Measurements from ENCODE around the gene ELL.
A peak's percentile ranks its signal among the peaks of the same experiment; 100 is the strongest.

ELL gene

DNA sequence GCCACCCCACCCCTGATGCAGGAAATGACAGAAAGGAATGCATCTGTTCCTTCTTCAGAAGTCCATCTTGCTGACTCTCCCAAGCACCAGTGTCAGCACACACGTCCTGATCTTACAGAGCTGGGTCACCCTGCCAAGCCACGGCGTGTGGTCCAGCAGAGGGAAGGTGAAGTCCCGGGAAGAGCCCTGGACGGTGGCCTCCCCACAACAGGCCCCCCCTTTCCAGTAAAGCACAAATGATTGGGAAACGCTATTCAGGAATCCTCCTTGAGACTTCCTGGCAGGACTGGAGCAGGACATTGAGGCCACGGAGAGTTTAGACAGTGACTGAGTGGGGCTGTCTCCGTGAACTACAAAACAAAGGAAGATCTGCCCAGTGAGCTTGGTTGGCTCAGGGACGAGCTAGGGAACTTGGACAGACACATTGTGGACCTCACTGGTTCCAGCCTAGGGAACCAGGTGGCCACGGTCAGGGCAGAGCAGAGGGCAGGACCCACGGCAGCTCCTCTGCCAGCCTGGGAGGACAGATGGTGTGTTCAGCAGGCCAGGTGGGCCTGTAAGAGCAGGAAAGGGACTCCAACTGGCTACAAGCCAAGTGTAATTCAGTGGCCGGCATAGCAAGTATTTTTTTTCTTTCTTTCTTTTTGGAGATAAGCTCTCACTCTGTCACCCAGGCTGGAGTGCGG is 41.7 kb downstream of the ELL start:
- Histone ChIP-seq H3K4me3 (ENCODE audit: low read depth, low read length) (no peak overlapping the region), H3K9ac (ENCODE audit: low read depth, low read length) (no peak overlapping the region), H3K4me1 (ENCODE audit: control insufficient read depth, insufficient read depth, low read length) (no peaks in the 10 kb centered on the region), H3K36me3 (ENCODE audit: control insufficient read depth, insufficient read depth, low read length) (peaks cover 6% of the 10 kb centered on the region), H3K9me3 (ENCODE audit: control insufficient read depth, insufficient read depth, low read length) (no peaks in the 10 kb centered on the region), H3K27me3 (ENCODE audit: control insufficient read depth, insufficient read depth, low read length) (no peaks in the 10 kb centered on the region)

DNA sequence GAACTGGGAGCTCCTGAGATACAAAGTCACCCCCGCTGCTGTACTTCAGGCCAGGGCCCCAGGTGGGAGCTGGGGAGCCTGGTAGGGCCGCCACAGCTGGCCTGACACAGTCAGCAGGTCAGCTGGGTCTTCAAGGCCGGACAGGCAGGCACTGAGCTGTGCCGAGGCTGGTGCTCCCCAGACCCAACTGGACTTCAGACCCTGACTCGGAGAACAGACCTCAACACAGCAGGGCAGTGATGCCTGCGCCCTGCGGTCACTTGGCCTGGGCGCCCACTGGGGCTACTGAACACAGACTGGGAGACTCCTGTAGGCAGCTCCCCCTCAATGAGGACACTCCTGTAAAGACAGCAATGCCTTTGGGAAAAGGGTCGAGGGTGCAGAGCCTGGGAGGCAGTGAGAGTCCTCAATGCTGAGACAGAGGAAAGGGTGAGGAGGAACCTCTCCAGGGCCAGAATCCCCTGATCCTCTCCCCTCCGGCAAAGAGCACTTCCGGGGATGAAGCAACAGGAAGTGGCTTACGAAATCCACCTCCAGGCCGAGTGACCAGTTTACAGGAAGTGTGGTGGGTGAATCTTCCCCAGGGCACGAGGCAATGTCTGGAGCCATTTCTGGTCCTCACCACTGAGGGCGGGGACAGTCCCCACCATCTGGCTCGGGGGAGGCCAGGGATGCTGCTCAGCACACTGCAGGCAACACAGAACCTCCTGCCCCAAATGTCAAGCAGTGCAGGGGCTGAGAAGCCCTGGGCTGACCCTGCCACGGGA is 43.1 kb downstream of the ELL start:
- Histone ChIP-seq H3K9me3 (ENCODE audit: control insufficient read depth, insufficient read depth, low read length) (no peaks in the 10 kb centered on the region), H3K27me3 (ENCODE audit: control insufficient read depth, insufficient read depth, low read length) (no peaks in the 10 kb centered on the region), H3K36me3 (ENCODE audit: control insufficient read depth, insufficient read depth, low read length) (peaks cover 6% of the 10 kb centered on the region), H3K4me3 (ENCODE audit: low read depth, low read length) (no peak overlapping the region), H3K9ac (ENCODE audit: low read depth, low read length) (peak overlapping the region; percentile 12), H3K4me1 (ENCODE audit: control insufficient read depth, insufficient read depth, low read length) (no peaks in the 10 kb centered on the region)

DNA sequence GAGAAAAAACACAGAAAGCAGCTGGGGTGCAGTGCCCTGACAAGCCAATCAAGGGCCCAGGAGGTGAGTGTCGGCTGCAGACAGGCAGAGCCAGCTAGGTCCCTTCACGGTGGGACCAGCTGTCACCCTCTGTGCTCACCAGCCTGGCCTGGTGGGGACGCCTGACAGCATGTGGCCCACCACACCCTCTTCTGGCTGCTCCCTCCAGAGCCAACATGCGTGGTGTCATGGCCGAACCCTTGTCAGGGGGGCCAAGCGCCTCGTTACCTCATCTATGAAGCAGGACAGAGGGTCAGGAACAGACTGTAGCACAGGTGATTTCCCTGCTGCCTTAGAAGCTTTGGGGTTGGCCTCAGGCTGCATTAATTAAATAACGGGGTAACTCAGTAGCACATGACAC is 43.9 kb downstream of the ELL start:
- Histone ChIP-seq H3K27me3 (ENCODE audit: control insufficient read depth, insufficient read depth, low read length) (no peaks in the 10 kb centered on the region), H3K4me1 (ENCODE audit: control insufficient read depth, insufficient read depth, low read length) (no peaks in the 10 kb centered on the region), H3K36me3 (ENCODE audit: control insufficient read depth, insufficient read depth, low read length) (peaks cover 6% of the 10 kb centered on the region), H3K9ac (ENCODE audit: low read depth, low read length) (no peak overlapping the region), H3K9me3 (ENCODE audit: control insufficient read depth, insufficient read depth, low read length) (no peaks in the 10 kb centered on the region), H3K4me3 (ENCODE audit: low read depth, low read length) (no peak overlapping the region)

DNA sequence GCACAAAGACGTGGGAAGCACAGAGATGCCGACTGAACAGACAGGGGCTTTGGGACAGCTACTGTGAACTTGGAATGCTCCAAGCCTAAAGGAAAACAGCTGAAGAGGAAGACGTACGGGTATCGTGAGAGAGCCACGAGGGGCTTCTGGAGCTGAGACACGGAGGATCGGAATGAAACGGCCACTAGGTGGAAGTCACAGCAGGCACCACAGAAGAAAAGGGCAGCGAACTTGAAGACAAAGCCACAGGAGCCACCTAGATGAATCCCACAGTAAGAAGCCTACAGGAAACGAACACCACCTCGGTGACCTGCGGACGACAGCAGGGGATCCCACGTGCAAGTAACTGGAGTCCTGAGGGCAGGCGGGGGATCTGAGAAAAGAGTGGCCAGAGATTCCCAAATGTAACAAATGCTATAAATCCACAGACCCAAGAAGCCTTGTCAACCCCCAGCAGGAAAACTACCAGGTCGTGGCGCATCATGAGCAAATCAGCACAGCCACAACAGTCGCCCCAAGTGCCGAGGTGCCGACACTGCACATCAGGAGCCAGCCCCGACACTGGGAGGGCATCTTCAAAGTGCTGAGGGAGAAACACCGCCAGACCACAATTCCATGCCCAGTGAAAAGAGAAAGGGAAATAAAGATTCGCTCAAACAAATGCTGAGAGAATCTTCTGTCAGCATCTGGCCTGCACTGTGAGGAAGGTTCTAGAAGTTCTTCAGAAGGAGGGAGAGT is 44.7 kb downstream of the ELL start:
- Histone ChIP-seq H3K9me3 (ENCODE audit: control insufficient read depth, insufficient read depth, low read length) (no peaks in the 10 kb centered on the region), H3K4me3 (ENCODE audit: low read depth, low read length) (no peak overlapping the region), H3K4me1 (ENCODE audit: control insufficient read depth, insufficient read depth, low read length) (no peaks in the 10 kb centered on the region), H3K36me3 (ENCODE audit: control insufficient read depth, insufficient read depth, low read length) (peaks cover 6% of the 10 kb centered on the region), H3K27me3 (ENCODE audit: control insufficient read depth, insufficient read depth, low read length) (no peaks in the 10 kb centered on the region), H3K9ac (ENCODE audit: low read depth, low read length) (no peak overlapping the region)

DNA sequence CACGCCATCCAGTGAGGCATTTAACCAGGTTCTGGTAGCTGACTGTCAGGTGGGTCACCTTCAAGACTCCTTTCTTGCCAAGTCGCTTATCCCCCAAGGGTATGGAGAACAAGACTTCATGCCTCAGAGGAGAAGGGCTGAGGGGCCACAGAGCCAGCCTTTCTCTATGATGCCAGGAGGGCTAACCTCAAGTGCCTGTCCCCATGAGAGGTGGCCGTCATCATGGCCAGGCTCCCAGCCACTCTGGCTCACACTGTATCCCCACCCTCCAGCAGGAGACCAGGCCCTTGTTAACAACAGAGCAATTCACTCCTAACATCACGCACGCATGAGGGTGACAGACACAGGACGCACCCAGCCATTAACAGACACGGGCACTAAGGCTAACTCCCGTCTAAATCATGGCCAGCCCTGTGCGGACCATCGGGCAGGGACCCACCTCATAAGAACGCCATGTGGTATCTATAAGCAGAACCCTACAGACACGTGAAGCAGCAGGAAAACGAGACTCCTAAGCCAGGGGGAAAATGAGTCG is 45.3 kb downstream of the ELL start:
- Histone ChIP-seq H3K4me3 (ENCODE audit: low read depth, low read length) (no peak overlapping the region), H3K27me3 (ENCODE audit: control insufficient read depth, insufficient read depth, low read length) (no peaks in the 10 kb centered on the region), H3K9me3 (ENCODE audit: control insufficient read depth, insufficient read depth, low read length) (no peaks in the 10 kb centered on the region), H3K4me1 (ENCODE audit: control insufficient read depth, insufficient read depth, low read length) (no peaks in the 10 kb centered on the region), H3K9ac (ENCODE audit: low read depth, low read length) (no peak overlapping the region), H3K36me3 (ENCODE audit: control insufficient read depth, insufficient read depth, low read length) (peaks cover 6% of the 10 kb centered on the region)

DNA sequence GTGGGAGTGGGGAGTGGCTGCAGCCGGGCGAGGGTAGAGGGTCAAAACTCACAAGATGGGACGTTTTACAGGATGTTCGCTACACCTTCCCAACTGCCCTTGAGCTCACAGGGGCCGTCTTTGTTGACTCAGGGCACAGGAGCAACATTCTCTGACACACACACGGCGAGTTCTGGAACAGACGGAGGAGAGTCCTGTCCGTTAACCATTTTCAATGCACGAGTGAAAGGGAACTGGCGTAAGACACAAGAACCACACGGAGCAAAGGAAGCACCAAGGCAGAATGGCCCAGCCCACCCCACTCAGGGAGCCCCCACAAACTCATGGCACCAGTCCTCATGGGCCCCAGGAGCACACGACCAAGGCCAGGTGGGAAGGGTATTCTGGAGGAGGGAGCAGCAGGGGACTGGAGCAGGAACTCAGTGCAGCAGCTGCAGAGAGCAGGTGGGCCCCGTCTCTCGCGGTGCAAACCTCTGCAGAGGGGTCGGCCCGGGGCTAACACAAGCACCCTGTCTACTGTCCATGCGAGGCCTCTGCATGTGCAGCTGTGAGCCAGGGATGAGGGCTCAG is 46.0 kb downstream of the ELL start:
- H3K4me3 ChIP-seq (ENCODE audit: low read depth, low read length), result no peak overlapping the region
- no peaks in the 10 kb centered on the region for H3K4me1 ChIP-seq (ENCODE audit: control insufficient read depth, insufficient read depth, low read length)
- H3K9ac ChIP-seq (ENCODE audit: low read depth, low read length), result no peak overlapping the region

DNA sequence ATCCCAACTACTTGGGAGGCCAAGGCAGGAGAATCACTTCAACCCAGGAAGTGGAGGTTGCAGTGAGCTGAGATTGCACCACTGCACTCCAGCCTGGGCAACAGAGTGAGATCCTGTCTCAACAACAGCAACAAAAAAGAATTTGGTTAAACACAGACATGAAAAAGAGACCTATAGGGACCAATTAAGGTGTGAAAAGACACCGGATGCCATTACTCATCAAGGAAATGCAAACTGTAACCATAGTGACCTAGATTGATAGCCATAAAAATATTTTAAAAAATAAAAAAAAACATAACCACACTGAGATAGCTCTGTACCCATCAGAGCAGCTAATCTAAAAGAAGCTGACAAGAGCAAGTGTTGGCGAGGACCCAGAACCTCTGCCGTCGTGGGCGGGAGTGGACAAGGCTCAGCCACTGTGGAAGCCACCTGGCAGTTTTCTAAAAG is 46.8 kb downstream of the ELL start:
- H3K4me1 ChIP-seq (ENCODE audit: control insufficient read depth, insufficient read depth, low read length), result no peaks in the 10 kb centered on the region
- no peaks in the 10 kb centered on the region for H3K27me3 ChIP-seq (ENCODE audit: control insufficient read depth, insufficient read depth, low read length)

More for the DNA sequence above, 46.0 kb downstream of the ELL start:
- H3K27me3 ChIP-seq (ENCODE audit: control insufficient read depth, insufficient read depth, low read length), result no peaks in the 10 kb centered on the region
- peaks cover 3% of the 10 kb centered on the region for H3K36me3 ChIP-seq (ENCODE audit: control insufficient read depth, insufficient read depth, low read length)
- no peaks in the 10 kb centered on the region for H3K9me3 ChIP-seq (ENCODE audit: control insufficient read depth, insufficient read depth, low read length)

DNA sequence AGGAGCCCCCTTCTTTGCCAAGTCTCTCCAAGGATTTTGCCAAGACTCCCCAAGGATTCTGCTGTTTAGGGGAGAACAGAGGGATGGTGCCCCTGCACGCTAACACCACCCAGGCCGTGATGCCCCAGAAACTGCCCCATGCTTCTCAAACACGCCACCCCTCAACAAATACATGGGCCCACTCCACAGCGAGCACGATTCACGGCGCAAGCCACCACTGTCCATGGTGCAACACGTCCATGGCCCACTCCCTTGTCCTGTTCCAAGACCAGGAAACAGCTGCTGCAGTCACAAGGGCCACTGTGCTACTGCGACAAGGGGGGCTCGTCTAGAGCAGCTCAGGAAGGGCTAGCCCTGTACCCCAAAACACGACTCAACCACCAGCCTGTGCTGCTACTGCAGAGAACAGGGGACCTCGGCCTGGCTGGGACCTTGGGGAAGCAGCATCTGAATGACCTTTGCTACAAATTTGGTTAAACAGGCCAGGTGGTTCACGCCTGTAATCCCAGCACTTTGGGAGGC is 47.4 kb downstream of the ELL start:
- no peaks in the 10 kb centered on the region for H3K9me3 ChIP-seq (ENCODE audit: control insufficient read depth, insufficient read depth, low read length)
- H3K4me3 ChIP-seq (ENCODE audit: low read depth, low read length), result no peak overlapping the region
- H3K36me3 ChIP-seq (ENCODE audit: control insufficient read depth, insufficient read depth, low read length), result peaks cover 5% of the 10 kb centered on the region
- H3K27me3 ChIP-seq (ENCODE audit: control insufficient read depth, insufficient read depth, low read length), result no peaks in the 10 kb centered on the region
- peak overlapping the region; percentile 8 for H3K9ac ChIP-seq (ENCODE audit: low read depth, low read length)
- H3K4me1 ChIP-seq (ENCODE audit: control insufficient read depth, insufficient read depth, low read length), result no peaks in the 10 kb centered on the region

More for the DNA sequence above, 46.8 kb downstream of the ELL start:
- no peaks in the 10 kb centered on the region for H3K9me3 ChIP-seq (ENCODE audit: control insufficient read depth, insufficient read depth, low read length)
- H3K9ac ChIP-seq (ENCODE audit: low read depth, low read length), result no peak overlapping the region
- H3K36me3 ChIP-seq (ENCODE audit: control insufficient read depth, insufficient read depth, low read length), result peaks cover 3% of the 10 kb centered on the region
- no peak overlapping the region for H3K4me3 ChIP-seq (ENCODE audit: low read depth, low read length)

DNA sequence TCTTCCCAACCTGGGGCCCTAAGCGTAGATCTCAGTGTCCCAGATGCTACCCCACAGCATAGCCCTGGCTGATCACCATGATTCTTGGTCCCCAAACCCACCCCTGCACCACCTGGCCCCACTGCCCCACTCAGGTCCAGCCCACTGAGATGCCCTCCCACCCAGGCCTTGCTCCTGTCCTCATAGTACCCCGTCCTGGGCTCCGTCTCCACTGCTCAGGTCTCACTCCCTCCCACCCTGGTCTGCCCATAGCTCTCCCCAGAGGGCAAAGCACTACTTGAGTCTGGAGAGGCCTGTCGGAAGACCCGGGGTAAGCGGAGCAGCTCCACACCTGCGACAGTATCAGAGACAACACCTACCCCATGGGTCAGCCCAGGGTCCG is 48.2 kb downstream of the ELL start:
- no peaks in the 10 kb centered on the region for H3K9me3 ChIP-seq (ENCODE audit: control insufficient read depth, insufficient read depth, low read length)
- H3K36me3 ChIP-seq (ENCODE audit: control insufficient read depth, insufficient read depth, low read length), result peaks cover 9% of the 10 kb centered on the region
- H3K4me1 ChIP-seq (ENCODE audit: control insufficient read depth, insufficient read depth, low read length), result no peaks in the 10 kb centered on the region
- no peaks in the 10 kb centered on the region for H3K27me3 ChIP-seq (ENCODE audit: control insufficient read depth, insufficient read depth, low read length)
- no peak overlapping the region for H3K4me3 ChIP-seq (ENCODE audit: low read depth, low read length)
- peak overlapping the region; percentile 8 for H3K9ac ChIP-seq (ENCODE audit: low read depth, low read length)

DNA sequence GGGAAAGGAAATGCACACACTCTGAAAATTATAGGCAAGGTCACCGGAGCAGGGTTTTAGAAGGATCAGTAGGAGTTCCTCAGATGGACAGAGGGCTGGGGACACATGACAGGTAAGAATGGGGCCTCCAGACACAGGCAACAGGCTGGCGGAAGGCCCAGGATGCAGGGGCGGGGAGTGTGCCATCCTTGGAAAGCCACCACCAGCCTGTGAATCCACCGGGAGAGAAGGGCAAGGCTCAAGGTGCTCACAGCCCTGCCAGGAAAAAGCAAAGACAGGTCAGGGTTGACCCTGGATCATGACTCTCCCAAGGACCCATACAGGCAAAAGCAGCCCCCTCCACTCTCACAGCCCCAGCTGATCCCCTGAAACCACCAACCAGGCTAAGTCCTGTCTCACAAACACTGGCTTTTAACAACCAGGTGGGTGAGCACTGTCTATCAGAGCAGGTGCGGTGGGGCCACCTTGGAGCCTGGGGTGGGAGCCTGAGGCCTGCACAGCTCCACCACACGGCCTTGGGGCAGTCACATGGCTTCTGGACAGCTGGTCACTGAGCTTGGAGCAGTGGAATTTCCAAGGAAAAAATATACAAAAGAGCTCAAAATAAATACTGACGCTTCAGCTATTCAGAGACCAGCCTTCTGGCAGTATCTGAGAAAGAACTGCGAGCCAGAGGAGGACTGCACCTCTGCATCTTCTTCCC is 48.7 kb downstream of the ELL start:
- Histone ChIP-seq H3K9me3 (ENCODE audit: control insufficient read depth, insufficient read depth, low read length) (no peaks in the 10 kb centered on the region), H3K9ac (ENCODE audit: low read depth, low read length) (no peak overlapping the region), H3K27me3 (ENCODE audit: control insufficient read depth, insufficient read depth, low read length) (no peaks in the 10 kb centered on the region), H3K4me3 (ENCODE audit: low read depth, low read length) (no peak overlapping the region), H3K36me3 (ENCODE audit: control insufficient read depth, insufficient read depth, low read length) (peaks cover 10% of the 10 kb centered on the region), H3K4me1 (ENCODE audit: control insufficient read depth, insufficient read depth, low read length) (no peaks in the 10 kb centered on the region)

DNA sequence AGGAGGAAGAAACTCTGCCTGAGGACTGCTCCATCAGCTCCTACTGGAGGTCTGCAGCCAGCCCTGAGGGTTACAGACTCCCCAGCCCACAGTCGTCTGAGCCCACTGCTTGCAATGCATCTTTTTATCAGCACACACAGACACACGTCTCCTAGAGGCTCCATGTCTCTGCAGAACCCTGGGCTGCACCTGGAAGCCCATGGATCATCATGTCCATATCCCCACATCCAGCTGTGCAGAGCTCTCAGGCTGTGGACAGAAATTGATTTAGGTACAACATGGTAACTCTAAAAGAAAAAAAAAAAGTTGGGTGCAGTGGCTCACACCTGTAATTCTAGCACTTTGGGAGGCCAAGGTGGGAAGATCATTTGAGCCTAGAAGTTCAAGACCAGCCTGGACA is 51.1 kb downstream of the ELL start:
- no peaks in the 10 kb centered on the region for H3K9me3 ChIP-seq (ENCODE audit: control insufficient read depth, insufficient read depth, low read length)
- peaks cover 13% of the 10 kb centered on the region for H3K36me3 ChIP-seq (ENCODE audit: control insufficient read depth, insufficient read depth, low read length)
- H3K9ac ChIP-seq (ENCODE audit: low read depth, low read length), result no peak overlapping the region
- H3K27me3 ChIP-seq (ENCODE audit: control insufficient read depth, insufficient read depth, low read length), result no peaks in the 10 kb centered on the region
- H3K4me1 ChIP-seq (ENCODE audit: control insufficient read depth, insufficient read depth, low read length), result no peaks in the 10 kb centered on the region
- no peak overlapping the region for H3K4me3 ChIP-seq (ENCODE audit: low read depth, low read length)
